Measurements from ENCODE around the gene PPP1R9B.
A peak's percentile ranks its signal among the peaks of the same experiment; 100 is the strongest.

The PPP1R9B gene

DNA sequence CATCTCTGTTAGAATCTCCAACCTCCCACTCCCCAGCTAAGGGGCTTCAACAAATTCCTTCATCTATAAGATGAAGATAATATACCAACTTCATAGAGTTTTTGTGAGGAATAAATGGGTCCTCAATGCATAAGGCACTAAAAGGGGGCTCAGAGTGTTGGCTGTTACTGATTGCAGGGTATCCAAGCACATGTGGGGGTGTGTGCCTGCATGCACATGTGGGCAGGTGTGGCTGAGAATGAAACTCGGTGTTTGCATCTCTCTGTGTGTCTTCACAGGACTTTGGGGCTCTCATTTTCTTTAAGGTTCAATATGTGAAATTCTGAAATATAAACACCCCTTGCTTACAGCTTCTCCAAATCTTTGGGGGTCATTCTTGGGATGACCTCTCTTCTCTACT is 4.1 kb upstream of the PPP1R9B start:
- DNase-seq = no peak

- no peak for DNase-seq
Observed at GRCh38 chr17:50153650-50154575, 3.4 kb upstream of the PPP1R9B start.

DNA sequence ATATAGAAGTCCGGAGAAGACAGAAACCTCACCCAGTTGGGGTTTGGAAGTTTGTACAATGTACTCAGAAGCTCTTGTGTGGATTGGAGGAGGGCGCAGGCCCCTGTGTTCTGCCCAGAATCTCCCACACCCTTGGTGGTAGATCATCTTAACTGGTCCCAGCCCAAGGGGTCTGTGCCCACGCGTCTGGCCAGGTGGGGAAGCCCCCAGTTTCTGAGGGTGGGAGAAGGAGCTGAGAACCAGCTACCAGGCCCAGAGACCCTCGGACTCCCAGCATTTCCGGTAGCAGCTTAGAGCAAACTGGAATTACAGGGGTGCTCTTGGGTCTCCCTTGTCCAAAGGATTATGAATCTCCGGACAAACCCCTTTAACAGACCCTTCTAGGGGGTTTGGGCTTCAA is 2.3 kb upstream of the PPP1R9B start:
- DNase-seq = no peak

DNA sequence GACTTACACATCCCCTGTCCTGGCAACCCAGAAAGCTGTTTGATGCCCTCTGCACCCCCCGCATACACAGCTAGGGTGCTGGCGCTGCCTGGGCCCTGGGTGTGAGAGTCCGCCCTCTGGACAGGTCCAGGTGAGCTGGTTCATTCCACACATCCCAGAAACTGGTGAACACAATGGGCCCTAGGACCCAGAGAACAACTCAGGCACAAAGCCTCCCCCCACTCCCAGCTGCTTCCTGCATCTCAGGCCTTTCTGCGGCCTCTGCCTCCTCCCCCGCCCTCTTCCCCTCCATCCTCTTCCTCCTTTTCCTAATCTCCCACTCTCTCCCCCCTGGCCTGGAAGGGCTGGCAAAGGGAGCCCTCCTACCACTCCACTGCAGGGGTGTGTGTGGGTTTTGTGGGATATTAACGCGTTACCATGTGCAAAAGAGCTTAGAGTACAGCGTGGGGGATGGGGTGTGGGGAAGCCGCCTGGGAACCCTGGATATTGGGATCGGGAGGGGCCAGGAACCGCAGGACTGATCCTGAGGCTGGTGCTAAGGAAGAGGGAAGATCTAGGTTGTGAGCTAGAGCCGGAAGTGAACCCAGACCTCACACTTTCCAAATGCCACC is 1.6 kb upstream of the PPP1R9B start:
- DNase-seq = peak; percentile 86

DNA sequence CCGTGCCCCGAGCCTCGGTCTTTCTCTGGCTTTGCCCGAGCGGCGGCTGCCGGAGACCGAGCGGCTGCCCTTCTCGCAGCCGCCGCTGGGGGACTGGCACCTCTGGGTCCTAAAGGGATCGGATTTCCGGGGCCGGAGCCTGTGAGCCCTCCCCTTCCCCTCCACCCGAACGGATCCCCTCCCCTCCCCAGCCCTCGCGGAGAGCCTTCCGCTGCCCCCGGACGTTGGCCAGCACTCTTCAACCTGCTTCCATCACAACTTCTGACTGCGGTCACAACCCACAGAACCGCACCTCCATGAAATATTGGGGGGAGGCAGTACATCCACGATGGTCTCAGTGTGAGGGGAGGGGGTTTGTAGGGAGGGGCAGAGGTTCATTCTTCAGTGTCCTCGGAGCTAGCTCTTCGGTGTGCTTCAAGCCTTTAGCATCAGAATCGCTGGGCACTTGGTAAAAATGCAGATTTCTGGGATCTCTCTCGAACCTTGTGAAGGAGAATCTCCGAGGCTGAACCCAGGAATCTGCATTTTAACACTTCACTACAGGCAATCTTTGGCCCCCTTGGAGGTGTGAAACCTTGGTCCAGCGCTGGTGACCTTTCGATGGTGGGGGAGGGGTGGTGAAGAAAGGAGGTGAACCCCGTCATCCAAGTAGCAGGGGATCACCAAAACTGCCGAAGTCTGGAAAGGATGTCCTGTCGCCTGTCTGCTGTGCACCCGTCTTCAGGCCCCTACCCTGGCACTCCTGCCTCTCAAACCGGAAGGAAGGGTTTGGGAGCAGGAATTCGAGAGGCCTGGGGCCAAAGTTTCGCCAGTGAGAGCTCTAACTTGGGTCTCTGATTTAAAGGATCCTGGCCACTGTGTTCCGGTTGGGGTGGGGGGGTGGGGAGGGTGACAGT is 812 bp upstream of the PPP1R9B start:
- DNase-seq = peak; percentile 89

GRCh38 chr17:50149417-50150353 is 792 bp downstream of the PPP1R9B start:
- peak; percentile 73 for DNase-seq

DNA sequence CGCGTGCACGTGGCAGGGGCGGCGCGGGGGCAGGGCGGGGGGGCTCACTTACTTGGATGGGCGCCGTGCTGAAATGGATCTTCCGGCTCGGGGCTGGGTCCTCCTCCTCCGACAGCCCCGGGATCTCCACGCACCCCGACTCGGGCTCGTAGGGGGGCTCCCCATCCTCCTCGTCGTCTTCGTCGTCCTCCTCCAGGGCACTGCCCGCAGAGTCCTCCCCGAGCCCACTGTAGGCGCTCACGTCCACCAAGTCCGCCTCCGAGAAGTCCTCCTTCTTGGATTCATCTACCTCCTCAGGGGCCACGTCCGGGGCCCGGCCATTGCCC is 1.4 kb downstream of the PPP1R9B start:
- no peak for DNase-seq

DNA sequence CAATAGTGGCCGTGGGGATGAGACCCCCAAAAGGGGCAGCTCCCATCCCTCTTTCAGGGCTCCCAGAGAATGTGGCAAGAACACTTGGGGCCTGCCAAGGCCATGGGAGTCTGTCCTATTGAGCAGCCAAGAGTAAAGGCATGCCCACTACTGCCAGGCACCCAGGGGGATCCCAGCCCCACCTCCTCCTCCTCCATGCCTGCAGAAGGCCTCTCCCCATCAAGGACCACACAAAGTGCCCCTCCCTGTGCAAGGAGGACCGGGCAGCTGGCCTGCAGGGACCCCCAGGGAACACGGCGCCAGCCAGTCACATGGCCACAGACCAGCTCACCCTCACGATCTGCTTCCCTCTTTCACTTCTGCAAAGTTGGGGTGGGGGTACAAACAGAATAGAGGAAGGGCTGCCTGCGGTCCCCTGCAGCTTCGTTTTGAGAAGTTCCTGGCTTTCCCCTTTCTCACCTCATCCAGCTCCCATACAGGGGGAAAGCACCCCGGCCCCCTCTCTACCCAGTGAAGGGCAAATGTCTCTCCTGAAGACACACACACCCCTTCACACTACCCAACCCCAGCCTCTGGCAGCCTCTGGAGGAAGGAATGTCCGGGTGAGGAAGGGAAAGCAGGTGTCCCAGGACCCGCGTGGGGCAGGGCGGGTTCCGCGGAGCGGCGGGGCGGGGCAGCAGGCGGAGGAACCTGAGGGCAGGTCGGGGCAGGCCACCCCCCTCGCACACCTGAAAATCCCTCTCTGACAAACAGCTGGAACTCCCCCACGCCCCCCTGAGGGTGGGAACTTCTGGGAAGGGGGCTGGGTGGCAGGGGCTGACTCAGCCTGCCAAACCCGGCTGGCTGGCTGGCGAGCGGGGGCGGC is 2.0 kb downstream of the PPP1R9B start:
- DNase-seq = no peak

- no peak for DNase-seq
Observed at GRCh38 chr17:50147841-50148225, 2.6 kb downstream of the PPP1R9B start.

GRCh38 chr17:50146927-50147665 is 3.4 kb downstream of the PPP1R9B start:
- no peak for DNase-seq

DNA sequence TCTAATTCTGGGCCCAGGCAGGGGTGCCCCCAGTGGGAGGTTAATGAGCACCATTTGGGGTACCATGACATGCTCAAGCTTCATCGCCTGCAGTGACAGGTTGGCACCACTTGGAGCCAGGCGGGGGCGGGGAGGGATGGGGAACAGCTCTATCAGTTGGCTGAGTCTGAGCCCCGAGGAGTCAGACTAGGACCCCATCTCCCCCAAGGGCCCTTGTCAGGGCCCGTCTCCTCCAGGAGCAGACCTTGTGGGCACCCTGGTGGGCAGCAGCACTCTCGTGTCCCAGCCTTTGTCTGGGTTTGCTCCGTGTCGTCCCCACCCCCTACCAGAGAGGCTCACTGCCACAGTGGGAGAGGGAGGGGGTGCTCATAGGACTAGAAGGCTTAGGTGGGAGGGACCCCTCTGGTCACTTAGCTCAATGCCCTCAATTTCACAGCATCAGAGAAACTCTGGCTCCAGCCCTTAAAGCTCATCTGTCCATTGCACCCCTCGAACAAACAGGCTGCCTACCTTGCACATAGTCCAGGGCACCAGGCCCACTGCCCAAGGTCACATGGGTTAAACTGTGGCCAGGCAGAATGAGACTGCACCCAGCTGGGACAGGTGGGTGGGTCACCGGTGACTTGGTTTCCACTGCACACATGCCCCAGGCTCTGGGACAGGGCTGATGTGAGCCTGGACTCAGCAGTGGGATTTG is 4.1 kb downstream of the PPP1R9B start:
- DNase-seq = no peak

- no peak for DNase-seq
Observed at GRCh38 chr17:50145532-50146229, 4.8 kb downstream of the PPP1R9B start.

- DNase-seq = no peak
Observed at GRCh38 chr17:50144845-50145531, 5.5 kb downstream of the PPP1R9B start.

- no peak for DNase-seq
Observed at GRCh38 chr17:50144355-50144754, 6.1 kb downstream of the PPP1R9B start.

DNA sequence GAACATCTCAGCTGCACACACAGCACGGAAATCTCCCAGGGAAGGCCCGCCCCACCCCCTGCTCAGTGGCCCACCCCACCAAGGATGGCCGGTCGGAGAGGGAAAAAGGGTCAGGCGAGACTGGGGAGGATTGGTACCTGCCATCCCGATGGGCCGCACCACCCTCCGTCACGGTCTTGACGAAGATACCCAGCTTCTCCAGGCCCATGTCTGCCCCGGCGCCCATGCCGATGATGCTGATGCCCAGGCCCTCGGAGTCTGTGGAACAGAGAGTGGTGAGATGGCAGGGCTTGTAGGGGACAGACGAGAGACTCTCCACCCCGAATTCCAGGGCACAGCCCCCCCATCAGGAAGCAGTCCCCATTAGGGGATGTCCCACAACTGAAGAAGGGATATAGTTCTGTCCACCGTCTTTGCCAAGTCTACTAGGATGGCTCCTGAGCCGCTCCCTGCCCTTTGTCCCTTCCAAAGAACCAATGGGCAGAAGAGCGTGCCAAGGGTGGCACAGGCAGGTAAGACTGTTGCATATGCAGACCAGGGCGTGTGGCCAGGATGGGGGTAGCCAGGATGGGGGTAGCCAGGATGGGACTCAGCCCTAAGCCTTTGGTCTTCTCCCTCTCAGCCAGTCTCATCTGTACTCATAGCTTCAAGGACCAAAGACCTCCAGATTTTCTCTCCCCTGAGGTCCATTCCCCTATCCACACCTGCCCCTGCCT is 6.9 kb downstream of the PPP1R9B start:
- no peak for DNase-seq

DNA sequence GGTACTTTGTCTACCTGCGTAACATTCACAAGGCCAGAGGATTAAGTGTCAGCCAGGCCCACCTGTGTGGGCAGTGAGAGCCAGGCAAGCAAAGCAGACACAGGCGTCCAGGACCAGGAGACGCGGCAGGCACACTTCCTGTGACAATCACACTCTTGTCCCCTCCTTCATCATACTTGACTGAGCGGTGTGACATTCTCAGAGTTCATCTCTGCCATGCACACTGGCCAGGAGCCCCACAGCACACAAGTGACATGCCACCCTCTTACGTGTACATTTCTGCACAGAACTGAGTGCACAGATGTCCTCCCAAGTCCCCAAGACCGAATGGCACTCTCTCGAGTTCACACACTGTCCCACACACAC is 8.7 kb downstream of the PPP1R9B start:
- no peak for DNase-seq

- no peak for DNase-seq
Observed at GRCh38 chr17:50141026-50141744, 9.3 kb downstream of the PPP1R9B start.

Data from NCI-H146 (cell line).